ENCODE data around the gene CUEDC1. TPM values are rescaled to one million over a fixed set of nuclear protein-coding genes. Genes with fewer than 3 reads are reported as not detected.

Gene CUEDC1
- polyA plus RNA-seq, 2 of the 4 experiments (the other 2 are of a cell fraction), result 44.3 to 90.6 TPM

DNA sequence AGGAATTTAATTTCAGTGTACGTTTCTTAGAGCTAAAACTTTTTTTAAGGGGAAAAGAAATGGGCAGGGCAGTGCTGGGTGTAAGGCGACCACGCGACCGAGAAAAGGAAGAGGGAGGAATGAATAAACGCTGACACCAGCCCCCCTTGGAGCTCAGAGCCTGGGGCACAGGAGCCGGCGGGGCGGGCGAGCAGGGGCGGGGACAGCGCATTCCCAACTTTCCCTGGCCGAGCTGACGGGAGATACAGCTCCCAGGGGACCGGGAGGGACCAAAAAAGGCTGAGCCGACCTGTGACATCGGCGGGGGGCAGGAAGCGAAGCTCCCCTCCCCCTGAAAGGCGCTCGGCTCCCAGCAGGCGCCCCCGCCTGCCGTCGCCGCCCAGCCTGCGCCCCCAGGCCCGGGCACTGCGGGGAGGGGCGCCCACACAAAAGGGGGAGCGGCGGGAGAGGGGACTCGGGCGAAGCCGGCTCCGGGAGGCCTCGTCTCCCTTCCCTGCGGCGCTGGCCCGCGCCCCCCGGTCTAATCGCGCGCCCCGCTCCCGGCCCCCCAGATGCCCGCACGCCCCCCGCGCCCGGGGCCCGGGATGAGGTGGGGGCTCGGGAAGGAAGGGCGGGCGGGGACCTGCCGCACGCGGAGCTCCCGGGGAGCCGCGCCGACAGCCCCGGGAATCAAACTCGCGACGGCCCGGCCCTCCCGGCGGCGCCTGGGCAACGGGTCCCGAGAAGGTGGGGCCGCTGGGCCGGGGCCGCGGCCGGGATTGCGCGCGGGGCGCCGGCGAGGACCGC, 622 bp downstream of the CUEDC1 start (continued):
- TF ChIP-seq HMGXB4 (CRISPR knock-in tag; IDR thresholded peaks at IDR 0.05; ENCODE audit: borderline replicate concordance) (0 out of 2 replicates have a peak, but pooled peaks have one; percentile 32), RAD21 (conservative IDR thresholded peaks at IDR 0.05 in 1 of 2, IDR thresholded peaks at IDR 0.05 in 1 of 2) (peak in 1 of 2 experiments; percentile 17; a peak in 1 of 5 replicates)
- TF ChIP-seq, protein P1, sequence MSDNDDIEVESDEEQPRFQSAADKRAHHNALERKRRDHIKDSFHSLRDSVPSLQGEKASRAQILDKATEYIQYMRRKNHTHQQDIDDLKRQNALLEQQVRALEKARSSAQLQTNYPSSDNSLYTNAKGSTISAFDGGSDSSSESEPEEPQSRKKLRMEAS (IDR thresholded peaks at IDR 0.05), result peak; percentile 56

GRCh38 chr17:57953705-57954396, 1.4 kb downstream of the CUEDC1 start:
- peak overlapping the region; percentile 92 for H3K4me3 ChIP-seq
- ChIA-PET POLR2A (interaction anchor here (0.7 to 3.4 kb wide), 13 partner anchors 14 to 93 kb away, joined by 3 to 36 read pairs (median 7); partner anchors contain the start of gene VEZF1), CTCF (interaction anchor here (0.6 to 26.8 kb wide), 15 partner anchors 15 to 121 kb away, joined by 3 to 386 read pairs (median 43); partner anchors contain the start of gene VEZF1)
- ATAC-seq, result no peak
- H3K4me2 ChIP-seq, result peak overlapping the region; percentile 96
- 57% methylated on average over 13 of the region's 13 CpGs for WGBS (ENCODE audit: missing lambda C conversion rate)
- H3K4me1 ChIP-seq, result peaks cover 75% of the 10 kb centered on the region
- no peaks in the 10 kb centered on the region for H3K9me3 ChIP-seq
- FAIRE-seq, result peak; percentile 67
- TF ChIP-seq ESRRA (IDR thresholded peaks at IDR 0.05; ENCODE audit: borderline replicate concordance, low read length) (no peak), HDAC2 (IDR thresholded peaks at IDR 0.05) (no peak), POLR2A (IDR thresholded peaks at IDR 0.05; ENCODE audit: low read length) (peak; percentile 27; the same call in 1 of the 2 replicates), BHLHE40 (IDR thresholded peaks at IDR 0.05; ENCODE audit: low read depth, low read length) (no peak), MAZ (IDR thresholded peaks at IDR 0.05; ENCODE audit: borderline replicate concordance, low read depth, low read length) (no peak), HMGXB4 (CRISPR knock-in tag; IDR thresholded peaks at IDR 0.05; ENCODE audit: borderline replicate concordance) (no peak), EHMT2 (IDR thresholded peaks at IDR 0.05; ENCODE audit: low read depth) (no peak), ZC3H11A (IDR thresholded peaks at IDR 0.05) (peak; percentile 12; the same call in 1 of the 2 replicates), HOXB13 (CRISPR knock-in tag; IDR thresholded peaks at IDR 0.05; ENCODE audit: low read depth) (0 out of 2 replicates have a peak, but pooled peaks have one; percentile 24), MAFK (IDR thresholded peaks at IDR 0.05; ENCODE audit: partially characterized antibody) (no peak)
- peak overlapping the region; percentile 93 to 100 for H3K27ac ChIP-seq
- DNase-seq (ENCODE audit: low read depth in 1 of 2, low spot score in 1 of 2), result no peak

GRCh38 chr17:57953219-57953618, 2.0 kb downstream of the CUEDC1 start:
- ATAC-seq, result no peak
- Histone ChIP-seq H3K4me2 (peak overlapping the region; percentile 96), H3K4me3 (peak overlapping the region; percentile 92; the same call in 1 of the 3 replicates), H3K4me1 (peaks cover 78% of the 10 kb centered on the region), H3K9me3 (no peaks in the 10 kb centered on the region), H3K27ac (peak overlapping the region; percentile 93 to 100)
- no peak for DNase-seq (ENCODE audit: low read depth in 1 of 2, low spot score in 1 of 2)
- 95% methylated on average over 1 of the region's 1 CpG for WGBS (ENCODE audit: missing lambda C conversion rate)
- TF ChIP-seq EHMT2 (IDR thresholded peaks at IDR 0.05; ENCODE audit: low read depth), result no peak
- no peak for TF ChIP-seq GATA3 (IDR thresholded peaks at IDR 0.05; ENCODE audit: borderline replicate concordance)
- TF ChIP-seq RNF2 (IDR thresholded peaks at IDR 0.05; ENCODE audit: borderline replicate concordance, low read depth), result no peak
- TF ChIP-seq MAZ (IDR thresholded peaks at IDR 0.05; ENCODE audit: borderline replicate concordance, low read depth, low read length), result no peak
- TF ChIP-seq, protein P2, sequence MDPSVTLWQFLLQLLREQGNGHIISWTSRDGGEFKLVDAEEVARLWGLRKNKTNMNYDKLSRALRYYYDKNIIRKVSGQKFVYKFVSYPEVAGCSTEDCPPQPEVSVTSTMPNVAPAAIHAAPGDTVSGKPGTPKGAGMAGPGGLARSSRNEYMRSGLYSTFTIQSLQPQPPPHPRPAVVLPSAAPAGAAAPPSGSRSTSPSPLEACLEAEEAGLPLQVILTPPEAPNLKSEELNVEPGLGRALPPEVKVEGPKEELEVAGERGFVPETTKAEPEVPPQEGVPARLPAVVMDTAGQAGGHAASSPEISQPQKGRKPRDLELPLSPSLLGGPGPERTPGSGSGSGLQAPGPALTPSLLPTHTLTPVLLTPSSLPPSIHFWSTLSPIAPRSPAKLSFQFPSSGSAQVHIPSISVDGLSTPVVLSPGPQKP (IDR thresholded peaks at IDR 0.05; ENCODE audit: low read depth, low read length), result no peak
- no peak for TF ChIP-seq FOSB (CRISPR knock-in tag; IDR thresholded peaks at IDR 0.05)
- no peak for TF ChIP-seq PHF8 (IDR thresholded peaks at IDR 0.05; ENCODE audit: borderline replicate concordance, low read depth)
- TF ChIP-seq SREBF2 (IDR thresholded peaks at IDR 0.05), result no peak
- TF ChIP-seq NPAS2 (CRISPR knock-in tag; IDR thresholded peaks at IDR 0.05; ENCODE audit: borderline replicate concordance), result no peak
- no peak for TF ChIP-seq CTCF (IDR thresholded peaks at IDR 0.05)
- no peak for TF ChIP-seq POLR2AphosphoS2 (conservative IDR thresholded peaks at IDR 0.05; ENCODE audit: low read length)
- no peak for TF ChIP-seq RARB (CRISPR knock-in tag; IDR thresholded peaks at IDR 0.05)
- TF ChIP-seq PBX3 (IDR thresholded peaks at IDR 0.05), result no peak
- no peak for TF ChIP-seq JUNB (IDR thresholded peaks at IDR 0.05)
- POLR2A ChIA-PET, result interaction anchor here (0.8 to 3.4 kb wide), 6 partner anchors 18 to 93 kb away, joined by 3 to 36 read pairs (median 8); partner anchors contain the start of gene VEZF1
- CTCF ChIA-PET, result interaction anchor here (0.6 to 26.8 kb wide), 16 partner anchors 14 to 159 kb away, joined by 3 to 386 read pairs (median 36); partner anchors contain the start of gene VEZF1
- FAIRE-seq, result no peak
